HepG2 (cell line): ENCODE data around the gene SYNJ2. TPM values are rescaled to one million over a fixed set of nuclear protein-coding genes. Genes with fewer than 3 reads are reported as not detected.

Experiments used
- ARNT2 ChIP-seq: sonication (generic); formaldehyde crosslinking; IDR thresholded peaks from 2 replicates; pipeline ENCODE4 v1.8.0; 2022; ENCODE audit warnings: mild to moderate bottlenecking, low read depth, missing genetic modification reagents, moderate library complexity
- ATF5 ChIP-seq: sonication (generic); formaldehyde crosslinking; IDR thresholded peaks from 2 replicates; pipeline ENCODE4 v1.4.0; 2020; ENCODE audit warnings: mild to moderate bottlenecking, low read depth, missing genetic modification reagents
- ATF7 ChIP-seq, 2 experiments: fragments of 450-650 bp in 1 of 2; sonication (generic) in 1 of 2; formaldehyde crosslinking in 1 of 2; IDR thresholded peaks; 2 replicates each; pipeline versions ENCODE4 v1.4.0 to v1.6.1; 2016 to 2020; ENCODE audit warnings: antibody characterized with exemption in 1 of 2, mild to moderate bottlenecking in 1 of 2, missing genetic modification reagents in 1 of 2
- GLMP ChIP-seq: sonication (generic); formaldehyde crosslinking; IDR thresholded peaks from 2 replicates; pipeline ENCODE4 v1.9.0; 2021; ENCODE audit warnings: missing genetic modification reagents, mild to moderate bottlenecking, borderline replicate concordance
- GMEB2 ChIP-seq: IDR thresholded peaks from 2 replicates; pipeline ENCODE4 v1.6.1; 2016; ENCODE audit warnings: missing biosample characterization, missing genetic modification reagents, low read depth
- GZF1 ChIP-seq: sonication (generic); formaldehyde crosslinking; IDR thresholded peaks from 2 replicates; pipeline ENCODE4 v1.5.1; 2020; ENCODE audit warnings: mild to moderate bottlenecking, missing genetic modification reagents
- MIER2 ChIP-seq: IDR thresholded peaks from 2 replicates; pipeline ENCODE4 v1.6.1; 2016; ENCODE audit warnings: missing biosample characterization, missing genetic modification reagents
- NCOA1 ChIP-seq: sonication (generic); formaldehyde crosslinking; IDR thresholded peaks from 2 replicates; pipeline ENCODE4 v1.9.0; 2021; ENCODE audit warnings: missing genetic modification reagents
- NCOA2 ChIP-seq: sonication (generic); formaldehyde crosslinking; IDR thresholded peaks from 2 replicates; pipeline ENCODE4 v1.8.0; 2022; ENCODE audit warnings: inconsistent platforms
- NFRKB ChIP-seq: fragments of 450-650 bp; IDR thresholded peaks from 2 replicates; pipeline ENCODE4 v1.6.1; 2017
- NR0B2 ChIP-seq: sonication (generic); formaldehyde crosslinking; IDR thresholded peaks from 2 replicates; pipeline ENCODE4 v1.4.0; 2020; ENCODE audit warnings: mild to moderate bottlenecking, missing genetic modification reagents
- PCBP1 ChIP-seq: fragments of 200-400 bp; formaldehyde crosslinking; IDR thresholded peaks from 2 replicates; pipeline ENCODE4 v1.6.1; 2017; ENCODE audit warnings: mild to moderate bottlenecking, low read depth, low read length, borderline replicate concordance
- PITX1 ChIP-seq: sonication (generic); formaldehyde crosslinking; IDR thresholded peaks from 2 replicates; pipeline ENCODE4 v1.5.1; 2020; ENCODE audit warnings: mild to moderate bottlenecking, missing genetic modification reagents
- PRPF4 ChIP-seq: fragments of 200-400 bp; formaldehyde crosslinking; IDR thresholded peaks from 2 replicates; pipeline ENCODE4 v1.6.1; 2016; ENCODE audit warnings: low read length, low read depth; ENCODE audit not compliant: poor library complexity, severe bottlenecking
- SIX4 ChIP-seq: sonication (generic); formaldehyde crosslinking; IDR thresholded peaks from 2 replicates; pipeline ENCODE4 v1.4.0; 2020; ENCODE audit warnings: missing genetic modification reagents
- SNAPC5 ChIP-seq: sonication (generic); formaldehyde crosslinking; IDR thresholded peaks from 2 replicates; pipeline ENCODE4 v1.8.1; 2023; ENCODE audit warnings: mild to moderate bottlenecking, missing genetic modification reagents, borderline replicate concordance
- ZFP36 ChIP-seq: fragments of 150-350 bp; IDR thresholded peaks from 2 replicates; pipeline ENCODE4 v1.6.1; 2018; ENCODE audit warnings: borderline replicate concordance, low read length, low read depth; ENCODE audit not compliant: partially characterized antibody
- ZNF280D ChIP-seq: sonication (generic); formaldehyde crosslinking; IDR thresholded peaks from 2 replicates; pipeline ENCODE4 v1.5.1; 2020; ENCODE audit warnings: mild to moderate bottlenecking, missing genetic modification reagents
- ZNF343 ChIP-seq: sonication (generic); formaldehyde crosslinking; IDR thresholded peaks from 2 replicates; pipeline ENCODE4 v1.4.0; 2020; ENCODE audit warnings: mild to moderate bottlenecking, missing genetic modification reagents
- ZNF432 ChIP-seq: sonication (generic); formaldehyde crosslinking; IDR thresholded peaks from 2 replicates; pipeline ENCODE4 v1.5.0; 2020; ENCODE audit warnings: missing genetic modification reagents, mild to moderate bottlenecking, borderline replicate concordance
- ZNF468 ChIP-seq: sonication (generic); formaldehyde crosslinking; IDR thresholded peaks from 2 replicates; pipeline ENCODE4 v1.8.0; 2022; ENCODE audit warnings: mild to moderate bottlenecking, moderate library complexity, missing genetic modification reagents
- ZNF747 ChIP-seq: sonication (generic); formaldehyde crosslinking; IDR thresholded peaks from 2 replicates; pipeline ENCODE4 v1.8.1; 2023; ENCODE audit warnings: missing genetic modification reagents, mild to moderate bottlenecking, borderline replicate concordance
- ZNF841 ChIP-seq: sonication (generic); formaldehyde crosslinking; IDR thresholded peaks from 2 replicates; pipeline ENCODE4 v1.8.1; 2023; ENCODE audit warnings: missing genetic modification reagents, borderline replicate concordance
- polyA plus RNA-seq, 8 experiments: library from polyadenylated mRNA; depleted of rRNA in 3 of 8; stranded (reverse) in 7 of 8; unstranded in 1 of 8; fragments of >200 nt; fragmentation: Illumina TruSeq in 4 of 8; extraction: Trizol in 4 of 8; gene quantifications; 2 replicates each; pipeline versions ENCODE4 v1.2.1 to v1.2.3, GENCODE V29; 2011 to 2016; ENCODE audit warnings: low read depth in 4 of 8, missing spikeins in 1 of 8, mixed read lengths in 1 of 8; ENCODE audit not compliant: insufficient read depth in 1 of 8
- total RNA-seq, 5 experiments: library from RNA; depleted of rRNA; stranded (reverse); fragments of >200 nt; fragmentation: Illumina TruSeq; extraction: Trizol; gene quantifications; 2 replicates each; pipeline ENCODE4 v1.2.3, GENCODE V29; 2016; ENCODE audit warnings: low read depth in 1 of 5

Gene SYNJ2
- total and polyA plus RNA-seq, 2 of the 13 experiments (the other 11 are each of a cell fraction or from before 2014, with no cell fraction given), result 39.1 to 57.6 TPM

- peak; percentile 90; the same call in 1 of the 2 replicates for TF ChIP-seq ZNF280D
- no peak for TF ChIP-seq ZNF432 (CRISPR knock-in tag)
- TF ChIP-seq ARNT2, result 0 out of 2 replicates have a peak, but pooled peaks have one; percentile 62
- TF ChIP-seq PRPF4, result no peak
- TF ChIP-seq ZNF343 (CRISPR knock-in tag), result 0 out of 2 replicates have a peak, but pooled peaks have one; percentile 40
- TF ChIP-seq SNAPC5, result 0 out of 2 replicates have a peak, but pooled peaks have one; percentile 86
- TF ChIP-seq ATF5, result no peak
- TF ChIP-seq GMEB2, result no peak
- TF ChIP-seq NFRKB, result no peak
- 0 out of 2 replicates have a peak, but pooled peaks have one; percentile 58 for TF ChIP-seq ZNF468
- TF ChIP-seq ZFP36, result no peak
- 0 out of 2 replicates have a peak, but pooled peaks have one; percentile 9 for TF ChIP-seq NR0B2 (CRISPR knock-in tag)
- TF ChIP-seq PITX1, result peak; percentile 98
- TF ChIP-seq ZNF841, result no peak
- no peak; the same call in 1 of the 2 replicates for TF ChIP-seq GZF1 (CRISPR knock-in tag)
- TF ChIP-seq NCOA1 (CRISPR knock-in tag), result peak; percentile 99
- no peak for TF ChIP-seq GLMP (CRISPR knock-in tag)
- TF ChIP-seq MIER2 (CRISPR knock-in tag), result peak; percentile 48
- peak; percentile 40; the same call in 1 of the 2 replicates for TF ChIP-seq ATF7 (IDR thresholded peaks at IDR 0.05)
- 0 out of 2 replicates have a peak, but pooled peaks have one; percentile 9 for TF ChIP-seq ATF7 (CRISPR knock-in tag; IDR thresholded peaks at IDR 0.05)
- TF ChIP-seq PCBP1, result no peak
- TF ChIP-seq NCOA2 (CRISPR knock-in tag), result peak; percentile 100
- peak; percentile 90 for TF ChIP-seq SIX4 (CRISPR knock-in tag)
- peak; percentile 54; the same call in 1 of the 2 replicates for TF ChIP-seq ZNF747
Observed at GRCh38 chr6:158011478-158011920, 29.8 kb downstream of the SYNJ2 start (continued).
